H1 (cell line): ENCODE results near the gene BORCS6. TPM values are rescaled to one million over a fixed set of nuclear protein-coding genes. Genes with fewer than 3 reads are reported as not detected.

Experiments used
- CTCF ChIA-PET: fragments of 300-600 bp; sonication (Branson Sonifier 250); formaldehyde crosslinking; loops from one replicate; lab custom pipeline; 2021; ENCODE audit not compliant: partially characterized antibody; lab: Charles Lee
- POLR2A ChIA-PET: fragments of 300-600 bp; sonication (Branson Sonifier 250); formaldehyde crosslinking; loops from one replicate; lab custom pipeline; 2021; ENCODE audit warnings: inconsistent platforms; ENCODE audit not compliant: partially characterized antibody; lab: Charles Lee
- DNase-seq, 2 experiments: peaks; one replicate each; pipeline versions ENCODE4 v3.0.0 to v3.0.0-alpha.2; 2010 to 2022; ENCODE audit warnings: low spot score in 2 of 2, low read depth in 1 of 2, mixed read lengths in 1 of 2
- FAIRE-seq: peaks from 2 replicates; lab custom pipeline; 2011; peaks lifted over from hg19 to GRCh38; lab: Jason Lieb, UNC
- H2AFZ ChIP-seq: 2 replicates; pipeline ENCODE4 v1.8.1; 2012; ENCODE audit warnings: low read length, inconsistent platforms
- H2AK5ac ChIP-seq: 2 replicates; pipeline ENCODE4 v1.6.1; 2013; ENCODE audit warnings: low read depth, low read length
- H2BK120ac ChIP-seq: replicated peaks from 2 replicates; pipeline ENCODE3; 2013; ENCODE audit warnings: low read depth, low read length, inconsistent platforms
- H2BK12ac ChIP-seq: 2 replicates; pipeline ENCODE4 v1.6.1; 2013; ENCODE audit warnings: low read depth, low read length
- H2BK15ac ChIP-seq: 2 replicates; pipeline ENCODE4 v1.6.1; 2013; ENCODE audit warnings: low read length
- H2BK20ac ChIP-seq: 2 replicates; pipeline ENCODE4 v1.6.1; 2013; ENCODE audit warnings: low read length
- H2BK5ac ChIP-seq: 2 replicates; pipeline ENCODE4 v1.6.1; 2013; ENCODE audit warnings: low read depth, low read length
- H3K14ac ChIP-seq: 2 replicates; pipeline ENCODE4 v1.6.1; 2013; ENCODE audit warnings: inconsistent platforms; ENCODE audit not compliant: insufficient read length
- H3K18ac ChIP-seq: 2 replicates; pipeline ENCODE4 v1.6.1; 2013; ENCODE audit warnings: low read length; ENCODE audit errors: extremely low read depth
- H3K23ac ChIP-seq: 2 replicates; pipeline ENCODE4 v1.6.1; 2013; ENCODE audit warnings: inconsistent platforms; ENCODE audit not compliant: insufficient read length
- H3K23me2 ChIP-seq: 2 replicates; pipeline ENCODE4 v1.6.1; 2013; ENCODE audit warnings: low read depth, low read length
- H3K27ac ChIP-seq: 2 replicates; pipeline ENCODE4 v1.6.1; 2011; ENCODE audit warnings: low read depth, low read length, inconsistent platforms
- H3K27me3 ChIP-seq, 4 experiments: replicated peaks in 1 of 4; 1 replicate in 1 of 4; 2 replicates in 3 of 4; pipeline versions ENCODE4 v1.6.1 to v1.8.1; 2011 to 2013; ENCODE audit warnings: low read length in 3 of 4, mild to moderate bottlenecking in 3 of 4, inconsistent platforms in 2 of 4, mixed read lengths in 2 of 4, moderate library complexity in 1 of 4; ENCODE audit not compliant: control insufficient read depth in 3 of 4, insufficient read depth in 3 of 4; ENCODE audit errors: extremely low read depth in 1 of 4
- H3K36me3 ChIP-seq, 4 experiments: 2 replicates each; pipeline versions ENCODE4 v1.6.1 to v1.8.1; 2011 to 2013; ENCODE audit warnings: mild to moderate bottlenecking in 4 of 4, low read length in 3 of 4, moderate library complexity in 2 of 4, control low read depth in 1 of 4, inconsistent platforms in 1 of 4; ENCODE audit not compliant: insufficient read depth in 4 of 4, control insufficient read depth in 2 of 4
- H3K4ac ChIP-seq: replicated peaks from 2 replicates; pipeline ENCODE3; 2013; ENCODE audit warnings: low read length, low read depth, mixed read lengths, inconsistent platforms; ENCODE audit not compliant: insufficient read length
- H3K4me1 ChIP-seq, 4 experiments: replicated peaks in 1 of 4; 1 replicate in 1 of 4; 2 replicates in 3 of 4; pipeline versions ENCODE4 v1.6.1 to v1.8.1; 2011 to 2013; ENCODE audit warnings: low read length in 3 of 4, inconsistent platforms in 2 of 4, mixed read lengths in 1 of 4; ENCODE audit not compliant: insufficient read depth in 4 of 4, control insufficient read depth in 3 of 4
- H3K4me2 ChIP-seq, 2 experiments: 2 replicates each; pipeline versions ENCODE4 v1.6.1 to v1.8.1; 2011 to 2013; ENCODE audit warnings: low read depth in 2 of 2, low read length in 2 of 2, control low read depth in 1 of 2, inconsistent platforms in 1 of 2, mild to moderate bottlenecking in 1 of 2; ENCODE audit not compliant: insufficient read depth in 1 of 2
- H3K4me3 ChIP-seq, 4 experiments: fragments of 200-600, 300-600 bp in 1 of 4; sonication (generic), shearing (Covaris generic), sonication (Bioruptor Twin) in 1 of 4; 2 replicates each; pipeline versions ENCODE4 v1.5.1 to v1.8.1; 2011 to 2016; ENCODE audit warnings: low read length in 4 of 4, low read depth in 3 of 4, control low read depth in 2 of 4, inconsistent platforms in 2 of 4, mild to moderate bottlenecking in 2 of 4, mixed read lengths in 1 of 4, moderate library complexity in 1 of 4; ENCODE audit not compliant: insufficient read depth in 2 of 4; ENCODE audit errors: extremely low read depth in 1 of 4
- H3K56ac ChIP-seq: replicated peaks from 2 replicates; pipeline ENCODE3; 2013; ENCODE audit warnings: low read depth, mild to moderate bottlenecking, mixed read lengths, low read length, inconsistent platforms; ENCODE audit not compliant: insufficient read length
- H3K79me1 ChIP-seq: 2 replicates; pipeline ENCODE4 v1.6.1; 2013; ENCODE audit warnings: low read depth, low read length, control low read depth
- H3K79me2 ChIP-seq, 2 experiments: 2 replicates each; pipeline versions ENCODE4 v1.6.1 to v1.8.1; 2012 to 2013; ENCODE audit warnings: low read length in 2 of 2, mild to moderate bottlenecking in 2 of 2, inconsistent platforms in 1 of 2; ENCODE audit not compliant: insufficient read depth in 2 of 2, control insufficient read depth in 1 of 2
- H3K9ac ChIP-seq, 4 experiments: replicated peaks in 1 of 4; 1 replicate in 1 of 4; 2 replicates in 3 of 4; pipeline versions ENCODE4 v1.6.1 to v1.8.1; 2011 to 2013; ENCODE audit warnings: low read depth in 3 of 4, low read length in 3 of 4, control low read depth in 2 of 4, mild to moderate bottlenecking in 2 of 4, moderate library complexity in 2 of 4, inconsistent platforms in 1 of 4; ENCODE audit errors: extremely low read depth in 1 of 4
- H3K9me3 ChIP-seq, 2 experiments: 2 replicates each; pipeline versions ENCODE4 v1.6.1 to v1.8.1; 2012 to 2013; ENCODE audit warnings: mild to moderate bottlenecking in 2 of 2, moderate library complexity in 2 of 2, control low read depth in 1 of 2, inconsistent platforms in 1 of 2, low read depth in 1 of 2, low read length in 1 of 2, mixed read lengths in 1 of 2; ENCODE audit not compliant: insufficient read depth in 2 of 2
- H4K20me1 ChIP-seq, 2 experiments: replicated peaks in 1 of 2; 2 replicates each; pipeline versions ENCODE3 to v1.8.1; 2011 to 2013; ENCODE audit warnings: inconsistent platforms in 2 of 2, low read length in 2 of 2, mild to moderate bottlenecking in 1 of 2; ENCODE audit not compliant: insufficient read depth in 2 of 2, control insufficient read depth in 1 of 2
- H4K5ac ChIP-seq: 2 replicates; pipeline ENCODE4 v1.6.1; 2013; ENCODE audit warnings: low read length, low read depth, mixed read lengths, inconsistent platforms; ENCODE audit not compliant: insufficient read length
- H4K8ac ChIP-seq: 2 replicates; pipeline ENCODE4 v1.8.0; 2013; ENCODE audit warnings: mild to moderate bottlenecking, moderate library complexity, low read length, inconsistent platforms; ENCODE audit not compliant: insufficient read depth; ENCODE audit errors: extremely low read depth
- H4K91ac ChIP-seq: replicated peaks from 2 replicates; pipeline ENCODE3; 2013; ENCODE audit warnings: low read length, mixed read lengths, inconsistent platforms; ENCODE audit not compliant: insufficient read length
- BCL11A ChIP-seq, 2 experiments: IDR thresholded peaks; one replicate each; pipeline ENCODE4 v1.6.1; 2011; ENCODE audit warnings: low read depth in 2 of 2, low read length in 2 of 2, mild to moderate bottlenecking in 2 of 2
- EZH2 ChIP-seq: fragments of 200-600 bp; sonication (generic); IDR thresholded peaks from 2 replicates; pipeline ENCODE4 v1.7.1; 2012; ENCODE audit warnings: low read depth, mild to moderate bottlenecking, moderate library complexity, low read length, inconsistent platforms; ENCODE audit not compliant: severe bottlenecking
- JUND ChIP-seq: IDR thresholded peaks from 2 replicates; pipeline ENCODE4 v1.6.1; 2011; ENCODE audit warnings: mild to moderate bottlenecking, improper control_type of control experiment, low read length
- RFX5 ChIP-seq: IDR thresholded peaks from 2 replicates; pipeline ENCODE4 v1.6.1; 2011; ENCODE audit warnings: low read depth, low read length, improper control_type of control experiment, borderline replicate concordance
- WGBS, 2 experiments: shearing (Covaris generic) in 1 of 2; methylation state at CpG; one replicate each; pipeline versions ENCODE4 v1.1.6 to v1.1.7; 2013 to 2015; ENCODE audit warnings: low lambda C conversion rate in 2 of 2, mixed read lengths in 2 of 2, inconsistent platforms in 1 of 2, low coverage in 1 of 2, missing lambda C conversion rate in 1 of 2; ENCODE audit not compliant: insufficient replicate concordance in 2 of 2, insufficient coverage in 1 of 2, insufficient read length in 1 of 2; ENCODE audit errors: extremely low coverage in 1 of 2, missing lambda C conversion rate in 1 of 2; 5-methylcytosine and 5-hydroxymethylcytosine counted together
- polyA plus RNA-seq, 7 experiments: library from polyadenylated mRNA; depleted of rRNA in 3 of 7; stranded (reverse) in 5 of 7; unstranded in 2 of 7; fragments of >200 nt in 5 of 7; fragments of 200-250 nt in 2 of 7; gene quantifications; 1 replicate in 5 of 7; 2 replicates in 1 of 7; 4 replicates in 1 of 7; pipeline versions ENCODE4 v1.2.1 to v1.2.3, GENCODE V29; 2011 to 2013; ENCODE audit warnings: missing spikeins in 2 of 7, mixed read lengths in 2 of 7
- total RNA-seq: library from RNA; stranded (reverse); fragmentation: NEBNext Ultra II Directional; extraction: Animal tissue kit (Norgen Biotek cat#: 25700); gene quantifications from 2 replicates; pipeline ENCODE4 v1.2.1, GENCODE V29; 2021

Gene BORCS6
- total and polyA plus RNA-seq, 2 of the 8 experiments (the other 6 are each of a cell fraction or from before 2014, with no cell fraction given), result 3.3 to 3.6 TPM

GRCh38 chr17:8159459-8160223, 30.3 kb downstream of the BORCS6 start:
- Histone ChIP-seq H2BK120ac (no peak overlapping the region), H3K4me3 (no peak overlapping the region), H3K4me1 (peaks cover 11 to 37% (median 24%) of the 10 kb centered on the region in 4 experiments), H3K27me3 (no peaks in the 10 kb centered on the region), H3K27ac (no peak overlapping the region), H3K9me3 (no peaks in the 10 kb centered on the region), H3K18ac (no peak overlapping the region), H2BK5ac (no peak overlapping the region), H3K4ac (no peak overlapping the region), H3K14ac (no peak overlapping the region), H2AFZ (no peak overlapping the region), H2BK12ac (no peak overlapping the region; the same call in 1 of the 2 replicates), H3K36me3 (peaks cover 0 to 10% (median 5%) of the 10 kb centered on the region in 4 experiments; a peak in 6 of 8 replicates), H3K79me2 (peaks cover 0 to 15% of the 10 kb centered on the region in 2 experiments; a peak in 2 of 4 replicates), H4K20me1 (peaks cover 8 to 9% of the 10 kb centered on the region in 2 experiments)
- FAIRE-seq, result no peak
- TF ChIP-seq EZH2 (no peak), JUND (no peak), BCL11A (IDR thresholded peaks at IDR 0.05; ENCODE audit: low read depth in 2 of 2, low read length in 2 of 2) (no peak), RFX5 (no peak)
- TF ChIP-seq, all 59 proteins: peak for 0
- no peak overlapping the region for H2AK5ac ChIP-seq
- POLR2A ChIA-PET, result interaction anchor here (0.9 to 15.7 kb wide), 7 partner anchors 9 to 65 kb away, joined by 3 to 289 read pairs (median 3); partner anchors contain the start of gene TMEM107
- no peak overlapping the region for H4K91ac ChIP-seq
- H3K23me2 ChIP-seq, result peaks cover 24% of the 10 kb centered on the region
- H2BK15ac ChIP-seq, result 0 out of 2 replicates have a peak overlapping the region, but pooled peaks have one; percentile 16
- no peak overlapping the region for H3K9ac ChIP-seq
- no peak overlapping the region for H4K5ac ChIP-seq
- no peak overlapping the region for H3K56ac ChIP-seq
- H3K79me1 ChIP-seq, result peaks cover 8% of the 10 kb centered on the region
- no peak overlapping the region for H4K8ac ChIP-seq
- H3K23ac ChIP-seq, result no peak overlapping the region
- no peak overlapping the region for H2BK20ac ChIP-seq
- H3K4me2 ChIP-seq, result no peak overlapping the region
- 82% methylated on average over 4 of the region's 4 CpGs; no CpG with 5 or more reads in 1 of the 2 experiments for WGBS, 2 experiments
- CTCF ChIA-PET, result interaction anchor here (1.0 to 10.3 kb wide), 11 partner anchors 10 to 284 kb away, joined by 3 to 133 read pairs (median 8); partner anchors contain the start of gene ALOXE3
- no peak for DNase-seq
